Fibroblast of mammary gland (primary cell): ENCODE measurements around the gene ACMSD.

ENCODE experiments used
- DNase-seq: peaks from one replicate; pipeline ENCODE4 v3.0.0-alpha.2; 2010; ENCODE audit warnings: low read depth
- H3K4me3 ChIP-seq: 2 replicates; pipeline ENCODE4 v1.5.1; 2011; ENCODE audit warnings: low read depth, mild to moderate bottlenecking, low read length, moderate library complexity; ENCODE audit not compliant: control insufficient read depth
- TF ChIP-seq, protein P1 (sequence below): conservative IDR thresholded peaks from 2 replicates; pipeline ENCODE4 v1.5.1; 2011; ENCODE audit warnings: low read depth, low read length, inconsistent platforms; ENCODE audit not compliant: control insufficient read depth, insufficient read depth

The ACMSD gene

DNA sequence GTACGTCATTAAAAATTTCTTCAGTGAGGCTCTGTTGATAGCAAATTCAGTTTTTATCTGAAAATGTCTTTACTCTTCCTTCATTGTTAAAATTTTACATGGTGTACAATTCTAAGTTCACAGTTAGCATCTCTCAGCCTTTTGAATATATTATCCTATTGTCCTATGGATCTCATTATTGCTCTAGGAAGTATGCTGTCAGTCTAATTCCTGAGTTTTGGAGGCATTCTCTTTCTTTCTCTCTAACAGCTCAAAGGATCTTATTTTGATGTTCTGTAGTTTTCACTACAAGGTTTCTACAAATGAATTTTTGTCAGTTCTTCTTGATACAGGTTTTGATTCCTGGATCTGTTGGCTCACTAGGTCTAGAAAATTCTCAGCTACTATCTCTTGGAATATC is 2.9 kb upstream of the ACMSD start:
- TF ChIP-seq, protein P1, sequence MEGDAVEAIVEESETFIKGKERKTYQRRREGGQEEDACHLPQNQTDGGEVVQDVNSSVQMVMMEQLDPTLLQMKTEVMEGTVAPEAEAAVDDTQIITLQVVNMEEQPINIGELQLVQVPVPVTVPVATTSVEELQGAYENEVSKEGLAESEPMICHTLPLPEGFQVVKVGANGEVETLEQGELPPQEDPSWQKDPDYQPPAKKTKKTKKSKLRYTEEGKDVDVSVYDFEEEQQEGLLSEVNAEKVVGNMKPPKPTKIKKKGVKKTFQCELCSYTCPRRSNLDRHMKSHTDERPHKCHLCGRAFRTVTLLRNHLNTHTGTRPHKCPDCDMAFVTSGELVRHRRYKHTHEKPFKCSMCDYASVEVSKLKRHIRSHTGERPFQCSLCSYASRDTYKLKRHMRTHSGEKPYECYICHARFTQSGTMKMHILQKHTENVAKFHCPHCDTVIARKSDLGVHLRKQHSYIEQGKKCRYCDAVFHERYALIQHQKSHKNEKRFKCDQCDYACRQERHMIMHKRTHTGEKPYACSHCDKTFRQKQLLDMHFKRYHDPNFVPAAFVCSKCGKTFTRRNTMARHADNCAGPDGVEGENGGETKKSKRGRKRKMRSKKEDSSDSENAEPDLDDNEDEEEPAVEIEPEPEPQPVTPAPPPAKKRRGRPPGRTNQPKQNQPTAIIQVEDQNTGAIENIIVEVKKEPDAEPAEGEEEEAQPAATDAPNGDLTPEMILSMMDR = no peak
- no peak overlapping the region for H3K4me3 ChIP-seq
- no peak for DNase-seq

DNA sequence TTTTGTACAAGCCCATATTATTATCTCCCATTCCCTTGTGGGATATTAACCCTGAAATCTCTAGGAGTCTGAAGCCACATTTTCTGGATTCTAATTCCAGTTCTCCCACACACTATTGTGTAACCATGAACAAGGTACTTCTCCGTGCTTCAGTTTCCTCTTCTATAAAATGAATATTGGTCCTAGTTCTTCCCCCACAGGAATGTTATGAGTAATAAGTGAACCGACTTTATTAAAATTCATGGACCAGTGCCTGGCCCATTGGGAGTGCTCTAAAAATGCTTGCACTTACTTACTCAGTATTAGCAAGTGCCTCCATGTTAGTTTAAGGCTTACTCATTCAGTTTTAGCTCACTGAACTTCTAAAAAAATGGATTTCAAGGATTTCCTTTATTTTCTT is 1.4 kb upstream of the ACMSD start:
- DNase-seq = peak; percentile 93
- TF ChIP-seq, protein P1 = no peak
- no peak overlapping the region for H3K4me3 ChIP-seq

DNA sequence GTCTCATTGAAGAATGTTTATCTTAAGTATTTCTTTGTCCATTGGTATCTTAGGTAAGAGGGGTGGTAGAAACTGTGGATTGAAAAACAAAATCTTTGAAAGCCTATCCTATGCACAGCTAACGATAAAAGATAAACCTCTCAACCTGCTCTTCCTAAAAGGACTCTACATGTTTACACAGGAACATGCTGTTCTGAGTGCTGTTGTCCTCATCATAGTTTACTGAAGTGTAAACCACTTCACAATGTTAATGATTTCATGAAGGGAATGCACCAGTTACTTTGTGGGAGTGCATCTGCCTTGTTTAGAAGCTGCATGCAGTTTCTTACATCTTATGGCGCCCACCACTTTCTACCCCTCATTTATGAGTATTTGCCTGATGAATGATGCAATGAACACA is 1.2 kb downstream of the ACMSD start:
- no peak for DNase-seq
- TF ChIP-seq, protein P1 = no peak
- H3K4me3 ChIP-seq = no peak overlapping the region

DNA sequence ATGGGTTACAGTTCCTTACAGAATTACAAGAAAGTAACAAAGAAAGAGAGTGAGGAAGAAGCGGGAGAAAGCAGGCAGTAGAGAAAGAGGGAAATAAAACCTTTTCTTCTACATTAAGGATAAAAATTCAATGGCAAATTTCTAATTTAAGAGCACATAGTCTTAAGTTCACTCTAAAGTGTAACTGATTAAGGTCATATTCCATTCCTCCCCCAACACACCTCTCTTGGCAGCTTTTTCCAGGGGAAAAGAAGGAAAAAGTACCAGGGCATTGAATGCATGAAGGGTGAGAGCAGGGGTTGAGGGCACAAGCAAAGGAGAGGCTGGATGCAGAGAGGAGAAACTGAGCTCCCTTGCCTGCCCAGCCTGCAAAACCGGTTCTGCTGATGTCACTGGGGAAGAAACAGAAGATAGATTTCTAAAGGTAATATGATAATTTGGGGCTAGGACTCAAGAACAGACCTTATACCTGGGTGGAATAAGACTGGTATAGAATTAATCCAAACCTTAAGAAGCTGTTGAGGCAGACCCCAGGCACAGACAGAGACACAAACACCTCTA is 4.6 kb downstream of the ACMSD start:
- DNase-seq = no peak
- TF ChIP-seq, protein P1 = no peak
- H3K4me3 ChIP-seq = no peak overlapping the region

DNA sequence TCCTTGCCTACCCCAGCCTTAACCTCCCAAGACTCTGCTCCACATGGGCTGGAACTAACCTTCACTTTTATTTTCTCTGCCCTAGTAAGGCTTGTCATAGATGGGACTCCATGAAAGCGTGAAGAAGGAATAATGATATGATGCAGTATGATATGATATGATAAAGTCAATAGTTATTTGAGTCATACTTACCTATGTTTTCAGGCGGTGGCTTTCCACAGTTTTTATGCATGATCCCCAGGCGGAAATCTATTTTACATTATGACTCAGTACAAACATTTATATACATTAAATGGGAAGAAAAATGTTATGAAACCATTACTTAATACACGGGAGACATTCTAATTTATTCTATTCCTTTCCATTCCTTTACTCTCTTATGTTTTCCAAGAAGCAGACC is 5.6 kb downstream of the ACMSD start:
- no peak for DNase-seq
- TF ChIP-seq, protein P1 = no peak

DNA sequence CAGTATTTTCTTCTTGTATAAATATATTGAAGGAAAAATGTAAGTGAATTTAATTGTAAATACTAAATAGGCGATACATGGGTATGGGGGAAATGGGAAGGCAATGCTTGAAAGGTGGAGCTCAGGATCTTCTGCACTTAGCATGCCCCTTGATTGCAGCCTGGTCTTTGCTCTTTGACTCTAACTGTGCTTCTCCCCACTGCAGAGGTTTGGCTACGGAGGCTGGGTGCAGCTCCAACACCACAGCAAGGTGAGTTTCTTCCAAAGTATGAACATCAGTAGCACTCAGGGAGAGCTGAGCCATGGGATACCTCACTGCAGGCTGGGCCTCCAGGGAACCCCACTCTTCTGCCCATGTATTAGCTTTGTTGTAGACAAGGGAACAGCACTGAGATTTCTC is 6.6 kb downstream of the ACMSD start:
- no peak for DNase-seq
- H3K4me3 ChIP-seq = no peak overlapping the region
- TF ChIP-seq, protein P1 = no peak

More for the DNA sequence above, 5.6 kb downstream of the ACMSD start:
- no peak overlapping the region for H3K4me3 ChIP-seq

DNA sequence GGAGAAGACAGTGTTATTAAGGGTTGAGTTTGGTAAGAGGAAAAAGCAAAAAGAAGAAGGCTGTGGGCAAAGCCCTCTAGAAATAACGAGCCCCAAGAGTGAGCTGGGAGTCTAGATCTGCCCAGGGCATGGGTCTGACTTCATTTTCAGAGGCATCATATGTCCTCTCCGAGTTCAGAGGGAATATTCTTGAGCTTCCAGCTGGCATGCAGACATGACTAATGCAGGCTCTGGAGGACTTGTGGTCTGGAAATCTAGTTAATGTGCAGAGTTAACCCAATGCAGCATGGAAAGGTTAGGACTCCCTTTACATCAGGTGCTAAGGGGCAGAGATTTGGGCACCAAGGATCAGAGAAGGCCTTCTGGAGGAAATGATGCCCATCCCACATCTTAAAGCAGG is 7.3 kb downstream of the ACMSD start:
- TF ChIP-seq, protein P1 = no peak

More for the DNA sequence above, 7.3 kb downstream of the ACMSD start:
- peak; percentile 71 for DNase-seq
- no peak overlapping the region for H3K4me3 ChIP-seq
